T-helper 2 cell treated with Interferon-gamma antibody and Interleukin-4, amounts not matched to agents 5 μg/mL and 100 μg/mL, for 36 hours (primary cell): ENCODE results near the gene RBM25.
"Not testable (repeated sequence)": the region's sequence is repeated elsewhere in the genome, so short reads cannot be mapped to it uniquely, and the experiment has no call there.

Experiments used
- DNase-seq: peaks from one replicate; pipeline ENCODE4 v3.0.0; 2021; ENCODE audit warnings: low spot score
- H3K27ac Mint-ChIP-seq: one replicate; pipeline ENCODE4 v1.8.0; 2021; ENCODE audit warnings: mild to moderate bottlenecking, mixed read lengths
- H3K27me3 Mint-ChIP-seq: one replicate; pipeline ENCODE4 v1.8.0; 2021; ENCODE audit warnings: low read depth, mixed read lengths
- H3K36me3 Mint-ChIP-seq: one replicate; pipeline ENCODE4 v1.8.0; 2021; ENCODE audit warnings: low read depth, mixed read lengths
- H3K4me1 Mint-ChIP-seq: one replicate; pipeline ENCODE4 v1.8.0; 2021; ENCODE audit warnings: low read depth, mixed read lengths
- H3K4me3 Mint-ChIP-seq: one replicate; pipeline ENCODE4 v1.8.0; 2022; ENCODE audit warnings: mild to moderate bottlenecking, moderate library complexity, mixed read lengths
- H3K9me3 Mint-ChIP-seq: one replicate; pipeline ENCODE4 v1.8.0; 2021; ENCODE audit warnings: mixed read lengths

The RBM25 gene

GRCh38 chr14:73168274-73168673 is 109.9 kb downstream of the RBM25 start:
- DNase-seq = no peak
- H3K9me3 Mint-ChIP-seq = no peaks in the 10 kb centered on the region
- no peak overlapping the region for H3K4me3 Mint-ChIP-seq
- H3K36me3 Mint-ChIP-seq = peaks cover 32% of the 10 kb centered on the region
- H3K27me3 Mint-ChIP-seq = no peaks in the 10 kb centered on the region
- H3K4me1 Mint-ChIP-seq = peaks cover 3% of the 10 kb centered on the region
- no peak overlapping the region for H3K27ac Mint-ChIP-seq

- no peaks in the 10 kb centered on the region for H3K27me3 Mint-ChIP-seq
- no peak overlapping the region for H3K4me3 Mint-ChIP-seq
- no peak overlapping the region for H3K27ac Mint-ChIP-seq
- peaks cover 34% of the 10 kb centered on the region for H3K36me3 Mint-ChIP-seq
- DNase-seq = no peak
- H3K9me3 Mint-ChIP-seq = no peaks in the 10 kb centered on the region
- H3K4me1 Mint-ChIP-seq = peaks cover 3% of the 10 kb centered on the region
Observed at GRCh38 chr14:73168691-73169090, 110.4 kb downstream of the RBM25 start.

- H3K9me3 Mint-ChIP-seq, H3K4me3 Mint-ChIP-seq, H3K27me3 Mint-ChIP-seq, DNase-seq, H3K27ac Mint-ChIP-seq, H3K4me1 Mint-ChIP-seq: not testable (repeated sequence)
- H3K36me3 Mint-ChIP-seq = peaks cover 36% of the 10 kb centered on the region
Observed at GRCh38 chr14:73169855-73170254, 111.5 kb downstream of the RBM25 start.

- no peaks in the 10 kb centered on the region for H3K9me3 Mint-ChIP-seq
- DNase-seq = no peak
- no peak overlapping the region for H3K4me3 Mint-ChIP-seq
- no peaks in the 10 kb centered on the region for H3K27me3 Mint-ChIP-seq
- H3K27ac Mint-ChIP-seq = no peak overlapping the region
- H3K4me1 Mint-ChIP-seq = peaks cover 3% of the 10 kb centered on the region
- H3K36me3 Mint-ChIP-seq = peaks cover 36% of the 10 kb centered on the region
Observed at GRCh38 chr14:73170686-73171085, 112.4 kb downstream of the RBM25 start.

GRCh38 chr14:73172500-73172899 is 114.2 kb downstream of the RBM25 start:
- no peak for DNase-seq
- H3K9me3 Mint-ChIP-seq = no peaks in the 10 kb centered on the region
- no peak overlapping the region for H3K4me3 Mint-ChIP-seq
- no peak overlapping the region for H3K27ac Mint-ChIP-seq
- peaks cover 44% of the 10 kb centered on the region for H3K36me3 Mint-ChIP-seq
- no peaks in the 10 kb centered on the region for H3K27me3 Mint-ChIP-seq
- peaks cover 3% of the 10 kb centered on the region for H3K4me1 Mint-ChIP-seq

GRCh38 chr14:73173092-73173735 is 114.9 kb downstream of the RBM25 start:
- Mint-ChIP-seq H3K27me3 (no peaks in the 10 kb centered on the region), H3K4me1 (peaks cover 3% of the 10 kb centered on the region), H3K9me3 (no peaks in the 10 kb centered on the region), H3K4me3 (no peak overlapping the region), H3K27ac (no peak overlapping the region), H3K36me3 (peaks cover 45% of the 10 kb centered on the region)
- no peak for DNase-seq
